HepG2 (cell line): ENCODE measurements around the gene APEX1. TPM values are rescaled to one million over a fixed set of nuclear protein-coding genes. Genes with fewer than 3 reads are reported as not detected.
A peak's percentile ranks its signal among the peaks of the same experiment; 100 is the strongest.

Experiments
- ATF1 ChIP-seq: IDR thresholded peaks from 2 replicates; pipeline ENCODE4 v1.6.1; 2016; ENCODE audit warnings: mild to moderate bottlenecking, control low read depth
- CCDC6 ChIP-seq: sonication (generic); formaldehyde crosslinking; IDR thresholded peaks from 2 replicates; pipeline ENCODE4 v1.8.1; 2022; ENCODE audit warnings: mild to moderate bottlenecking, missing genetic modification reagents, moderate library complexity
- CHD2 ChIP-seq: IDR thresholded peaks from 2 replicates; pipeline ENCODE4 v1.6.1; 2011; ENCODE audit warnings: low read depth, low read length, improper control_type of control experiment
- EZH2 ChIP-seq: conservative IDR thresholded peaks from 2 replicates; pipeline ENCODE4 v1.6.1; 2012; ENCODE audit warnings: mild to moderate bottlenecking, low read depth, low read length, moderate library complexity
- FOSL2 ChIP-seq: sonication (generic); formaldehyde crosslinking; IDR thresholded peaks from 2 replicates; pipeline ENCODE4 v1.4.0; 2020; ENCODE audit warnings: missing genetic modification reagents
- HOXA5 ChIP-seq: sonication (generic); formaldehyde crosslinking; IDR thresholded peaks from 2 replicates; pipeline ENCODE4 v1.4.0; 2020; ENCODE audit warnings: missing genetic modification reagents
- KDM1A ChIP-seq: IDR thresholded peaks from 2 replicates; pipeline ENCODE4 v1.6.1; 2016; ENCODE audit warnings: missing compliant biosample characterization
- MAF1 ChIP-seq: sonication (generic); formaldehyde crosslinking; IDR thresholded peaks from 2 replicates; pipeline ENCODE4 v1.5.0; 2020; ENCODE audit warnings: missing genetic modification reagents, borderline replicate concordance
- MAFG ChIP-seq: sonication (generic); formaldehyde crosslinking; IDR thresholded peaks from 2 replicates; pipeline ENCODE4 v1.5.1; 2020; ENCODE audit warnings: mild to moderate bottlenecking, missing genetic modification reagents
- NCOR1 ChIP-seq: fragments of 200-600 bp; sonication (generic); IDR thresholded peaks from 2 replicates; pipeline ENCODE4 v1.7.0; 2017; ENCODE audit warnings: antibody characterized with exemption, low read length, borderline replicate concordance
- NFRKB ChIP-seq: fragments of 450-650 bp; IDR thresholded peaks from 2 replicates; pipeline ENCODE4 v1.6.1; 2017
- RARA ChIP-seq: IDR thresholded peaks from 2 replicates; pipeline ENCODE4 v1.6.1; 2016; ENCODE audit warnings: missing genetic modification reagents, missing compliant biosample characterization
- SIN3A ChIP-seq: IDR thresholded peaks from 2 replicates; pipeline ENCODE4 v1.6.1; 2011; ENCODE audit warnings: low read depth, mild to moderate bottlenecking, control low read depth, low read length, borderline replicate concordance
- SRSF9 ChIP-seq: fragments of 200-400 bp; formaldehyde crosslinking; IDR thresholded peaks from 2 replicates; pipeline ENCODE4 v1.6.1; 2018; ENCODE audit warnings: borderline replicate concordance, mild to moderate bottlenecking, low read depth, low read length; ENCODE audit not compliant: insufficient read depth, poor library complexity, severe bottlenecking
- TEAD3 ChIP-seq: optimal IDR thresholded peaks from 2 replicates; pipeline ENCODE3; 2016; ENCODE audit warnings: borderline replicate concordance
- XBP1 ChIP-seq: sonication (generic); formaldehyde crosslinking; IDR thresholded peaks from 2 replicates; pipeline ENCODE4 v1.5.0; 2020; ENCODE audit warnings: missing genetic modification reagents
- ZBTB8A ChIP-seq: sonication (generic); formaldehyde crosslinking; IDR thresholded peaks from 2 replicates; pipeline ENCODE4 v1.4.0; 2020; ENCODE audit warnings: mild to moderate bottlenecking, low read depth, missing genetic modification reagents, borderline replicate concordance
- ZNF10 ChIP-seq: sonication (generic); formaldehyde crosslinking; IDR thresholded peaks from 2 replicates; pipeline ENCODE4 v1.4.0; 2020; ENCODE audit warnings: mild to moderate bottlenecking, low read depth, missing genetic modification reagents, borderline replicate concordance
- ZNF253 ChIP-seq: sonication (generic); formaldehyde crosslinking; IDR thresholded peaks from 2 replicates; pipeline ENCODE4 v1.8.0; 2022; ENCODE audit warnings: mild to moderate bottlenecking, missing genetic modification reagents, borderline replicate concordance
- ZNF263 ChIP-seq: sonication (generic); formaldehyde crosslinking; IDR thresholded peaks from 2 replicates; pipeline ENCODE4 v1.4.0; 2020; ENCODE audit warnings: missing genetic modification reagents
- ZNF501 ChIP-seq: sonication (generic); formaldehyde crosslinking; IDR thresholded peaks from 2 replicates; pipeline ENCODE4 v1.5.1; 2020; ENCODE audit warnings: mild to moderate bottlenecking, moderate library complexity, missing genetic modification reagents
- ZNF546 ChIP-seq: sonication (generic); formaldehyde crosslinking; conservative IDR thresholded peaks from 2 replicates; pipeline ENCODE4 v1.8.1; 2023; ENCODE audit warnings: mild to moderate bottlenecking, missing genetic modification reagents
- ZNF678 ChIP-seq: sonication (generic); formaldehyde crosslinking; IDR thresholded peaks from 2 replicates; pipeline ENCODE4 v1.4.0; 2020; ENCODE audit warnings: mild to moderate bottlenecking, missing genetic modification reagents
- ZNF777 ChIP-seq: sonication (generic); formaldehyde crosslinking; IDR thresholded peaks from 2 replicates; pipeline ENCODE4 v1.4.0; 2020; ENCODE audit warnings: missing genetic modification reagents
- polyA plus RNA-seq, 8 experiments: library from polyadenylated mRNA; depleted of rRNA in 3 of 8; stranded (reverse) in 7 of 8; unstranded in 1 of 8; fragments of >200 nt; fragmentation: Illumina TruSeq in 4 of 8; extraction: Trizol in 4 of 8; gene quantifications; 2 replicates each; pipeline versions ENCODE4 v1.2.1 to v1.2.3, GENCODE V29; 2011 to 2016; ENCODE audit warnings: low read depth in 4 of 8, missing spikeins in 1 of 8, mixed read lengths in 1 of 8; ENCODE audit not compliant: insufficient read depth in 1 of 8
- total RNA-seq, 5 experiments: library from RNA; depleted of rRNA; stranded (reverse); fragments of >200 nt; fragmentation: Illumina TruSeq; extraction: Trizol; gene quantifications; 2 replicates each; pipeline ENCODE4 v1.2.3, GENCODE V29; 2016; ENCODE audit warnings: low read depth in 1 of 5
- TF ChIP-seq, protein P1 (sequence below): sonication (generic); formaldehyde crosslinking; conservative IDR thresholded peaks from 2 replicates; pipeline ENCODE4 v1.8.0; 2022; ENCODE audit warnings: mild to moderate bottlenecking, moderate library complexity, missing genetic modification reagents
- TF ChIP-seq, protein P2 (sequence below): sonication (generic); formaldehyde crosslinking; IDR thresholded peaks from 2 replicates; pipeline ENCODE4 v1.9.0; 2022; ENCODE audit warnings: missing genetic modification reagents, mild to moderate bottlenecking, borderline replicate concordance
- TF ChIP-seq, protein P3 (sequence below): sonication (generic); formaldehyde crosslinking; IDR thresholded peaks from 2 replicates; pipeline ENCODE4 v1.5.0; 2020; ENCODE audit warnings: mild to moderate bottlenecking, missing genetic modification reagents, moderate library complexity

Gene APEX1
- total and polyA plus RNA-seq, 2 of the 13 experiments (the other 11 are each of a cell fraction or from before 2014, with no cell fraction given) = 171 to 405 TPM

DNA sequence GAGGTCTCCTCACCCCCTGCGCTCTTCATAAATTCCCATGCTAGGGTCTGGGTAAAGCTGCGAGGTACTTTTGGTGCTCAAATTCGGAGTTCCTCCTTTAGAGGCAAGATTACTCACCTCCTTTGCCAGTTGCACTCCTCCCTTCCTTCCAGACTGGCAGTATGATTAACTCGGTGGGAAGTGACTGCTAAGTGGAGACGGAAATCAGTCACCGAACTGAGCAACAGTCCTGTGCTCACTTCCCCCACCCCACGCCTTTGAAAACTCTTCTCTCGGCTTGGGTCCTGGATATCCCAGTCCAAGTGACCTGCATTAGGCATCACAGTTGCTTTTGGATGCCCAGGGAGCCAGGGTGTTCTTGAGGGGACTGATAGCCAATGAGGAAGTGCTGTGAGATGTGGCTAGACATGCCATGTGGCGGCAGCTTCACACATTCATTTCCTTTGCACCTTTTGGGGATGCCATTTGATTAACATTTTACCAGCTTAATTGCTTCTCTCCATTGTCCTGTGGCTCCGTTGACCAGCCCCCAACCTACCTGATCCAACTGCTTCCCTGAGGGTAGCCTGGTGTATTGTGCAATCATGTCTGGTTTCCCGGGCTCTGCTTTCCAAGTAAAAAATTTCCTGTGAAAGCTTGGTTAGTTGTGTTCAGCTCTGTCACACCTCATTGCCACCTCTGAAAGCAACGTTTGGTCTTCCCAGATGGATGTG, 15.0 kb downstream of the APEX1 start (continued):
- TF ChIP-seq MAF1 (CRISPR knock-in tag) = no peak
- no peak; the same call in 1 of the 2 replicates for TF ChIP-seq ZNF501 (CRISPR knock-in tag)
- TF ChIP-seq SIN3A = no peak
- no peak for TF ChIP-seq HOXA5 (CRISPR knock-in tag)
- TF ChIP-seq ZNF678 (CRISPR knock-in tag) = no peak
- no peak for TF ChIP-seq ZNF546 (CRISPR knock-in tag)
- no peak for TF ChIP-seq MAFG
- no peak for TF ChIP-seq KDM1A
- no peak for TF ChIP-seq ATF1 (CRISPR knock-in tag)
- no peak for TF ChIP-seq NFRKB
- TF ChIP-seq RARA (CRISPR knock-in tag) = peak; percentile 31; the same call in 1 of the 2 replicates
- TF ChIP-seq TEAD3 (CRISPR knock-in tag) = no peak
- TF ChIP-seq ZNF777 (CRISPR knock-in tag) = peak; percentile 27; the same call in 1 of the 2 replicates
- TF ChIP-seq FOSL2 (CRISPR knock-in tag) = no peak
- TF ChIP-seq, protein P1, sequence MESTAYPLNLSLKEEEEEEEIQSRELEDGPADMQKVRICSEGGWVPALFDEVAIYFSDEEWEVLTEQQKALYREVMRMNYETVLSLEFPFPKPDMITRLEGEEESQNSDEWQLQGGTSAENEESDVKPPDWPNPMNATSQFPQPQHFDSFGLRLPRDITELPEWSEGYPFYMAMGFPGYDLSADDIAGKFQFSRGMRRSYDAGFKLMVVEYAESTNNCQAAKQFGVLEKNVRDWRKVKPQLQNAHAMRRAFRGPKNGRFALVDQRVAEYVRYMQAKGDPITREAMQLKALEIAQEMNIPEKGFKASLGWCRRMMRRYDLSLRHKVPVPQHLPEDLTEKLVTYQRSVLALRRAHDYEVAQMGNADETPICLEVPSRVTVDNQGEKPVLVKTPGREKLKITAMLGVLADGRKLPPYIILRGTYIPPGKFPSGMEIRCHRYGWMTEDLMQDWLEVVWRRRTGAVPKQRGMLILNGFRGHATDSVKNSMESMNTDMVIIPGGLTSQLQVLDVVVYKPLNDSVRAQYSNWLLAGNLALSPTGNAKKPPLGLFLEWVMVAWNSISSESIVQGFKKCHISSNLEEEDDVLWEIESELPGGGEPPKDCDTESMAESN (CRISPR knock-in tag) = no peak
- TF ChIP-seq EZH2 = no peak
- TF ChIP-seq NCOR1 = no peak
- no peak for TF ChIP-seq ZNF10 (CRISPR knock-in tag)
- TF ChIP-seq ZNF253 (CRISPR knock-in tag) = no peak
- TF ChIP-seq, protein P2, sequence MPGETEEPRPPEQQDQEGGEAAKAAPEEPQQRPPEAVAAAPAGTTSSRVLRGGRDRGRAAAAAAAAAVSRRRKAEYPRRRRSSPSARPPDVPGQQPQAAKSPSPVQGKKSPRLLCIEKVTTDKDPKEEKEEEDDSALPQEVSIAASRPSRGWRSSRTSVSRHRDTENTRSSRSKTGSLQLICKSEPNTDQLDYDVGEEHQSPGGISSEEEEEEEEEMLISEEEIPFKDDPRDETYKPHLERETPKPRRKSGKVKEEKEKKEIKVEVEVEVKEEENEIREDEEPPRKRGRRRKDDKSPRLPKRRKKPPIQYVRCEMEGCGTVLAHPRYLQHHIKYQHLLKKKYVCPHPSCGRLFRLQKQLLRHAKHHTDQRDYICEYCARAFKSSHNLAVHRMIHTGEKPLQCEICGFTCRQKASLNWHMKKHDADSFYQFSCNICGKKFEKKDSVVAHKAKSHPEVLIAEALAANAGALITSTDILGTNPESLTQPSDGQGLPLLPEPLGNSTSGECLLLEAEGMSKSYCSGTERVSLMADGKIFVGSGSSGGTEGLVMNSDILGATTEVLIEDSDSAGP = 0 out of 2 replicates have a peak, but pooled peaks have one; percentile 40
- TF ChIP-seq CCDC6 (CRISPR knock-in tag) = 0 out of 2 replicates have a peak, but pooled peaks have one; percentile 29
- TF ChIP-seq XBP1 (CRISPR knock-in tag) = no peak
- no peak for TF ChIP-seq CHD2
- TF ChIP-seq, protein P3, sequence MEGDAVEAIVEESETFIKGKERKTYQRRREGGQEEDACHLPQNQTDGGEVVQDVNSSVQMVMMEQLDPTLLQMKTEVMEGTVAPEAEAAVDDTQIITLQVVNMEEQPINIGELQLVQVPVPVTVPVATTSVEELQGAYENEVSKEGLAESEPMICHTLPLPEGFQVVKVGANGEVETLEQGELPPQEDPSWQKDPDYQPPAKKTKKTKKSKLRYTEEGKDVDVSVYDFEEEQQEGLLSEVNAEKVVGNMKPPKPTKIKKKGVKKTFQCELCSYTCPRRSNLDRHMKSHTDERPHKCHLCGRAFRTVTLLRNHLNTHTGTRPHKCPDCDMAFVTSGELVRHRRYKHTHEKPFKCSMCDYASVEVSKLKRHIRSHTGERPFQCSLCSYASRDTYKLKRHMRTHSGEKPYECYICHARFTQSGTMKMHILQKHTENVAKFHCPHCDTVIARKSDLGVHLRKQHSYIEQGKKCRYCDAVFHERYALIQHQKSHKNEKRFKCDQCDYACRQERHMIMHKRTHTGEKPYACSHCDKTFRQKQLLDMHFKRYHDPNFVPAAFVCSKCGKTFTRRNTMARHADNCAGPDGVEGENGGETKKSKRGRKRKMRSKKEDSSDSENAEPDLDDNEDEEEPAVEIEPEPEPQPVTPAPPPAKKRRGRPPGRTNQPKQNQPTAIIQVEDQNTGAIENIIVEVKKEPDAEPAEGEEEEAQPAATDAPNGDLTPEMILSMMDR (CRISPR knock-in tag) = 0 out of 2 replicates have a peak, but pooled peaks have one; percentile 6
- no peak for TF ChIP-seq SRSF9
- no peak for TF ChIP-seq ZNF263 (CRISPR knock-in tag)
- no peak for TF ChIP-seq ZBTB8A
